Smooth muscle cell (in vitro differentiated cells): ENCODE results near the gene CDC5L. TPM values are rescaled to one million over a fixed set of nuclear protein-coding genes. Genes with fewer than 3 reads are reported as not detected.

Experiments
- DNase-seq: peaks from one replicate; lab custom pipeline; 2025; ENCODE audit not compliant: unreplicated experiment; lab: John Stamatoyannopoulos, UW
- H2AFZ ChIP-seq: fragments of 200-600 bp; sonication (generic); 2 replicates; pipeline ENCODE4 v1.6.0; 2016; ENCODE audit warnings: antibody characterized with exemption, low read depth, mild to moderate bottlenecking
- H3F3A ChIP-seq: fragments of 200-600 bp; sonication (generic); 2 replicates; pipeline ENCODE4 v1.6.0; 2017; ENCODE audit warnings: antibody characterized with exemption, low read depth
- H3K27ac ChIP-seq: fragments of 200-600 bp; sonication (generic); 2 replicates; pipeline ENCODE4 v1.5.1; 2016; ENCODE audit warnings: low read depth, mild to moderate bottlenecking
- H3K27me3 ChIP-seq: fragments of 200-600 bp; sonication (generic); 2 replicates; pipeline ENCODE4 v1.6.1; 2016; ENCODE audit warnings: low read depth, mild to moderate bottlenecking
- H3K36me3 ChIP-seq: fragments of 200-600 bp; sonication (generic); 2 replicates; pipeline ENCODE4 v1.5.1; 2016; ENCODE audit warnings: low read depth
- H3K4me1 ChIP-seq: fragments of 200-600 bp; sonication (generic); 2 replicates; pipeline ENCODE4 v1.5.1; 2016; ENCODE audit warnings: low read depth
- H3K4me2 ChIP-seq: fragments of 200-600 bp; sonication (generic); 2 replicates; pipeline ENCODE4 v1.6.0; 2016; ENCODE audit warnings: mild to moderate bottlenecking
- H3K4me3 ChIP-seq: fragments of 200-600 bp; sonication (generic); 2 replicates; pipeline ENCODE4 v1.5.1; 2016; ENCODE audit warnings: mild to moderate bottlenecking
- H3K79me2 ChIP-seq: fragments of 200-600 bp; sonication (generic); 2 replicates; pipeline ENCODE4 v1.6.0; 2016; ENCODE audit warnings: low read depth, mild to moderate bottlenecking
- H3K9ac ChIP-seq: fragments of 200-600 bp; sonication (generic); 2 replicates; pipeline ENCODE4 v1.6.0; 2016; ENCODE audit warnings: low read depth
- H3K9me3 ChIP-seq: fragments of 200-600 bp; sonication (generic); replicated peaks from 2 replicates; pipeline ENCODE4 v1.5.1; 2016; ENCODE audit warnings: low read depth
- H4K20me1 ChIP-seq: fragments of 200-600 bp; sonication (generic); 2 replicates; pipeline ENCODE4 v1.6.0; 2016; ENCODE audit warnings: low read depth
- CTCF ChIP-seq: fragments of 200-600 bp; sonication (generic); IDR thresholded peaks from 2 replicates; pipeline ENCODE4 v1.5.1; 2017; ENCODE audit warnings: borderline replicate concordance, mild to moderate bottlenecking, antibody characterized with exemption; ENCODE audit not compliant: insufficient read depth, poor library complexity, severe bottlenecking
- WGBS: methylation state at CpG from one replicate; pipeline ENCODE4 v1.1.7; 2016; ENCODE audit warnings: low lambda C conversion rate; 5-methylcytosine and 5-hydroxymethylcytosine counted together
- polyA plus RNA-seq: library from polyadenylated mRNA; unstranded; fragments of >200 nt; fragmentation: Nextera tagmentation; extraction: Ambion mirVana; gene quantifications from 2 replicates; pipeline ENCODE4 v1.2.1, GENCODE V29; 2016
- total RNA-seq: library from RNA; depleted of rRNA; stranded (reverse); fragments of >200 nt; gene quantifications from 2 replicates; pipeline ENCODE4 v1.2.3, GENCODE V29; 2014

CDC5L gene
- total and polyA plus RNA-seq, 2 experiments from 2014 or later, result 12.5 to 29.7 TPM

- H3K27me3 ChIP-seq, result peaks cover 2% of the 10 kb centered on the region
- no peak overlapping the region for H3K9ac ChIP-seq
- no peak overlapping the region for H3K27ac ChIP-seq
- H3K4me1 ChIP-seq, result no peaks in the 10 kb centered on the region
- TF ChIP-seq CTCF, result no peak
- WGBS, result 75% methylated on average over 2 of the region's 2 CpGs
- no peaks in the 10 kb centered on the region for H3K36me3 ChIP-seq
- no peak overlapping the region for H3K4me2 ChIP-seq
- H3K4me3 ChIP-seq, result no peak overlapping the region
- no peaks in the 10 kb centered on the region for H4K20me1 ChIP-seq
- no peaks in the 10 kb centered on the region for H3F3A ChIP-seq
- no peaks in the 10 kb centered on the region for H3K79me2 ChIP-seq
- H2AFZ ChIP-seq, result no peak overlapping the region
- no peaks in the 10 kb centered on the region for H3K9me3 ChIP-seq
- DNase-seq, result no peak
These were observed 19.8 kb upstream of the CDC5L start for GRCh38 chr6:44367681-44368080.

- TF ChIP-seq CTCF, result no peak
- H3K27me3 ChIP-seq, result peaks cover 2% of the 10 kb centered on the region
- H3K27ac ChIP-seq, result no peak overlapping the region
- no peaks in the 10 kb centered on the region for H3K36me3 ChIP-seq
- H3F3A ChIP-seq, result no peaks in the 10 kb centered on the region
- no peaks in the 10 kb centered on the region for H3K9me3 ChIP-seq
- H3K4me2 ChIP-seq, result no peak overlapping the region
- H3K4me1 ChIP-seq, result no peaks in the 10 kb centered on the region
- H3K9ac ChIP-seq, result no peak overlapping the region
- no peaks in the 10 kb centered on the region for H3K79me2 ChIP-seq
- no peak overlapping the region for H2AFZ ChIP-seq
- no peak for DNase-seq
- H4K20me1 ChIP-seq, result no peaks in the 10 kb centered on the region
- 63% methylated on average over 3 of the region's 3 CpGs for WGBS
- H3K4me3 ChIP-seq, result no peak overlapping the region
These were observed 14.5 kb upstream of the CDC5L start for GRCh38 chr6:44373051-44373450.

GRCh38 chr6:44373787-44374186 is 13.7 kb upstream of the CDC5L start:
- no peak overlapping the region for H3K4me3 ChIP-seq
- no peak for DNase-seq
- no peaks in the 10 kb centered on the region for H3K79me2 ChIP-seq
- H3K36me3 ChIP-seq, result no peaks in the 10 kb centered on the region
- H3K27ac ChIP-seq, result no peak overlapping the region
- H4K20me1 ChIP-seq, result no peaks in the 10 kb centered on the region
- no peaks in the 10 kb centered on the region for H3F3A ChIP-seq
- no peak overlapping the region for H2AFZ ChIP-seq
- 64% methylated on average over 2 of the region's 2 CpGs for WGBS
- no peaks in the 10 kb centered on the region for H3K4me1 ChIP-seq
- peaks cover 2% of the 10 kb centered on the region for H3K27me3 ChIP-seq
- H3K9me3 ChIP-seq, result no peaks in the 10 kb centered on the region
- no peak overlapping the region for H3K4me2 ChIP-seq
- TF ChIP-seq CTCF, result no peak
- no peak overlapping the region for H3K9ac ChIP-seq

- Histone ChIP-seq H2AFZ (no peak overlapping the region), H4K20me1 (no peaks in the 10 kb centered on the region), H3K79me2 (no peaks in the 10 kb centered on the region), H3K9me3 (no peaks in the 10 kb centered on the region), H3K36me3 (no peaks in the 10 kb centered on the region), H3K27ac (no peak overlapping the region), H3K9ac (no peak overlapping the region), H3F3A (no peaks in the 10 kb centered on the region), H3K4me1 (no peaks in the 10 kb centered on the region), H3K4me2 (no peak overlapping the region), H3K4me3 (no peak overlapping the region), H3K27me3 (peaks cover 2% of the 10 kb centered on the region)
- WGBS, result 92% methylated on average over 3 of the region's 3 CpGs
- no peak for DNase-seq
- TF ChIP-seq CTCF, result no peak
These were observed 12.4 kb upstream of the CDC5L start for GRCh38 chr6:44375071-44375470.
